Kidney glomerular epithelial cell (primary cell): Measurements from ENCODE around the gene RALGPS2.

Experiments used
- DNase-seq: peaks from one replicate; lab custom pipeline; 2025; lab: John Stamatoyannopoulos, UW

The RALGPS2 gene

DNA sequence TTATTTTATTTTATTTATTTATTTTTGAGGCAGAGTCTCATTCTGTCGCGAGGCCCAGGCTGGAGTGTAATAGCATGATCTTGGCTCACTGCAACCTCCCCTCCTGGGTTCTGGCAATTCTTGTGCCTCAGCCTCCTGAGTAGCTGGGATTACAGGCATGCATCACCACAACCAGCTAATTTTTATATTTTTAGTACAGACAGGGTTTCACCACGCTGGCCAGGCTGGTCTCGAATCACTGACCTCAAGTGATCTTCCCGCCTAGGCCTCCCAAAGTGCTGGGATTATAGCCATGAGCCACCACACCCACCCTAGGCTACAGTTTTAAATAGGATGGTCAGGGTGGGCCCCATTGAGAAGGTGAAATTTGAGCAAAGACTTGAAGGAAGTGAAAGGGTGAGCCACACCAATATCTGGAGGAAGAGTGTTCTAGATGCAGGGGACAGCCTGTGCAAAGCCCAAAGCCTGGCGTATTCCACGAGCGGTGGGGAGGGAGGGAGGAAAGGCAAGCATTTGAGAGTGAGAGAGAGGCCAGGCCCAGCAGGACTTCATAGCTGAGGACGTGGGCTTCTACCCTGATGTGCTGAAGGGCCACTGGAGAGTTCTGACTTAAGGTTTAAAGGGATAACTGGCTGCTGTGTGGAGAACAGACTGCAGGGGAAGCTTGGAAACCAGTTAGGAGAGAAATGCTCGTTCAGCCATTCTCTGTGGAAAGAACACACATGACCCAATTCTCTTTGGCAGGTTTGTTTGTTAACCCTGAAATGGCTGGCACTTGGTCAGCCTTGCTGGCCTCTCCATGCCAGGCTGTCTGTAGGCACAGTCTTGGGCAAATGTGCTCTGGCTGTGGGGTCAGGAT lies 238.0 kb downstream of the RALGPS2 start:
- no peak for DNase-seq

DNA sequence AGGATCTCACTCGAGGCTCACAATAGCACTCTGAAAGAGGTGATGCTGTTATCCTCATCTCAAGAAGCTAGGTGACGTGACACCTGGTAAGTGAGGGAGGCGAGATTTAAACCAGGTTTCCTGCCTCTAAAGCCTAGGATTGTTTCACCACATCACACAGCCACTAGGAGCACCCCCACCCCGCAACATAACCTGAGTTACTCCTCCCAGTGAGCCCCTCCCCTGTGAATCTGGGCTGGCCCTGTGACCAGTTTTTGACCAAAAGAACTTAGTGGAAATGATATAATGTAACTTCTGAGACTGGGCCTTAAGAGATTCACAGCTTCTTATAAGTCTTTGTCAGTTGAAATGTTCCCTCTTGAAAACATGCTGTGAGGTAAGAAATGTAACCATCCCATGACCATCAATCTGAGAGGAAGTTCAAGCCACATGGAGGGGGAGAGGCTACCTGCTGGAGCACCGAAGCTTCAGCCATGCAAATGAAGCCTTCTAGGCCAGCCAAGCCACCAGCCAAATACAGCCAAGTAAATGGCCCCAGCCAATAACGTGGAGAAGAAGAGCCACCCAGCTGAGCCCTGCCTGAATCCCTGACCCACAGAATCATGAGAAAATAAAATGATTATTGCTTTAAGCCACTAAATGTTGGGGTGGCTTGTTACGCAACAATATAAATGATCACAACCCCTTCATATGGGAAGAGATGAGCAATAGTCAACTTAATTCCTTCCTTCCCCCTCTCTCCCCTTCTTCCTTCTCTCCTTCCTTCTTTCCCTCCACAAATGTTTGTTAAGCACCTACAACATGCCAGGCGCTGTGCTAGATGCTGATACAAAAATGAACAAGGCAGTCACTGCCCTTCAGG lies 239.7 kb downstream of the RALGPS2 start:
- no peak for DNase-seq

- no peak for DNase-seq
These were observed 241.3 kb downstream of the RALGPS2 start for GRCh38 chr1:178966312-178966711.

GRCh38 chr1:178969226-178969987 lies 244.4 kb downstream of the RALGPS2 start:
- DNase-seq, result no peak

- no peak for DNase-seq
These were observed 245.1 kb downstream of the RALGPS2 start for GRCh38 chr1:178970184-178970583.
